Hepatocyte (in vitro differentiated cells): ENCODE measurements around the gene AREL1. TPM values are rescaled to one million over a fixed set of nuclear protein-coding genes. Genes with fewer than 3 reads are reported as not detected.

Source experiments
- DNase-seq: peaks from one replicate; pipeline ENCODE4 v3.0.0-alpha.2; 2016; ENCODE audit warnings: low spot score
- H2AFZ ChIP-seq: fragments of 200-600 bp; sonication (generic); 2 replicates; pipeline ENCODE4 v1.6.0; 2016; ENCODE audit warnings: antibody characterized with exemption, mild to moderate bottlenecking
- H3K27ac ChIP-seq: fragments of 200-600 bp; sonication (generic); 2 replicates; pipeline ENCODE4 v1.5.1; 2016; ENCODE audit warnings: mild to moderate bottlenecking
- H3K27me3 ChIP-seq: fragments of 200-600 bp; sonication (generic); 2 replicates; pipeline ENCODE4 v1.6.1; 2016
- H3K36me3 ChIP-seq: fragments of 200-600 bp; sonication (generic); replicated peaks from 2 replicates; pipeline ENCODE4 v1.5.1; 2016; ENCODE audit warnings: low read depth; ENCODE audit not compliant: insufficient read depth
- H3K4me1 ChIP-seq: fragments of 200-600 bp; sonication (generic); 2 replicates; pipeline ENCODE4 v1.5.1; 2016; ENCODE audit warnings: mild to moderate bottlenecking, moderate library complexity; ENCODE audit not compliant: insufficient read depth
- H3K4me2 ChIP-seq: fragments of 200-600 bp; sonication (generic); 2 replicates; pipeline ENCODE4 v1.6.0; 2016
- H3K4me3 ChIP-seq: fragments of 200-600 bp; sonication (generic); 2 replicates; pipeline ENCODE4 v1.5.1; 2016; ENCODE audit warnings: mild to moderate bottlenecking
- H3K79me2 ChIP-seq: fragments of 200-600 bp; sonication (generic); 2 replicates; pipeline ENCODE4 v1.6.0; 2017; ENCODE audit warnings: mild to moderate bottlenecking
- H3K9me2 ChIP-seq: fragments of 200-600 bp; sonication (generic); replicated peaks from 2 replicates; pipeline ENCODE4 v1.6.0; 2017; ENCODE audit warnings: mild to moderate bottlenecking; ENCODE audit not compliant: insufficient read depth
- H3K9me3 ChIP-seq: fragments of 200-600 bp; sonication (generic); 2 replicates; pipeline ENCODE4 v1.5.1; 2016; ENCODE audit warnings: low read depth, mild to moderate bottlenecking
- H4K20me1 ChIP-seq: fragments of 200-600 bp; sonication (generic); 2 replicates; pipeline ENCODE4 v1.6.0; 2016; ENCODE audit warnings: mild to moderate bottlenecking; ENCODE audit not compliant: insufficient read depth, poor library complexity, severe bottlenecking
- EZH2 ChIP-seq: fragments of 200-600 bp; sonication (generic); IDR thresholded peaks from 2 replicates; pipeline ENCODE4 v1.6.1; 2016; ENCODE audit warnings: antibody characterized with exemption, mild to moderate bottlenecking, borderline replicate concordance
- EZH2phosphoT487 ChIP-seq: fragments of 200-600 bp; sonication (generic); IDR thresholded peaks from one replicate; pipeline ENCODE4 v1.6.1; 2018; ENCODE audit warnings: antibody characterized with exemption, mild to moderate bottlenecking, low read depth, moderate library complexity; ENCODE audit not compliant: unreplicated experiment, severe bottlenecking
- WGBS: methylation state at CpG from one replicate; pipeline ENCODE4 v1.1.6; 2016; ENCODE audit warnings: low lambda C conversion rate; ENCODE audit errors: missing lambda C conversion rate; 5-methylcytosine and 5-hydroxymethylcytosine counted together
- polyA plus RNA-seq: library from polyadenylated mRNA; unstranded; fragments of >200 nt; fragmentation: Nextera tagmentation; extraction: Ambion mirVana; gene quantifications from 2 replicates; pipeline ENCODE4 v1.2.1, GENCODE V29; 2016
- total RNA-seq: library from RNA; depleted of rRNA; stranded (reverse); fragments of >200 nt; gene quantifications from 2 replicates; pipeline ENCODE4 v1.2.3, GENCODE V29; 2014
- TF ChIP-seq, protein P1 (sequence below): fragments of 200-600 bp; sonication (generic); IDR thresholded peaks from 2 replicates; pipeline ENCODE4 v1.5.1; 2016; ENCODE audit warnings: antibody characterized with exemption, mild to moderate bottlenecking; ENCODE audit not compliant: poor library complexity

AREL1 gene
- total and polyA plus RNA-seq, 2 experiments from 2014 or later = 11.4 to 31.7 TPM

GRCh38 chr14:74660167-74660566 is 52.7 kb downstream of the AREL1 start:
- Histone ChIP-seq H3K9me3 (no peaks in the 10 kb centered on the region), H3K27ac (no peak overlapping the region), H3K9me2 (no peaks in the 10 kb centered on the region), H3K4me1 (no peaks in the 10 kb centered on the region), H3K36me3 (no peaks in the 10 kb centered on the region), H2AFZ (no peak overlapping the region), H3K4me3 (no peak overlapping the region), H3K27me3 (no peaks in the 10 kb centered on the region), H3K79me2 (no peaks in the 10 kb centered on the region), H3K4me2 (no peak overlapping the region), H4K20me1 (no peaks in the 10 kb centered on the region)
- TF ChIP-seq EZH2phosphoT487 (no peak), EZH2 (no peak)
- TF ChIP-seq, protein P1, sequence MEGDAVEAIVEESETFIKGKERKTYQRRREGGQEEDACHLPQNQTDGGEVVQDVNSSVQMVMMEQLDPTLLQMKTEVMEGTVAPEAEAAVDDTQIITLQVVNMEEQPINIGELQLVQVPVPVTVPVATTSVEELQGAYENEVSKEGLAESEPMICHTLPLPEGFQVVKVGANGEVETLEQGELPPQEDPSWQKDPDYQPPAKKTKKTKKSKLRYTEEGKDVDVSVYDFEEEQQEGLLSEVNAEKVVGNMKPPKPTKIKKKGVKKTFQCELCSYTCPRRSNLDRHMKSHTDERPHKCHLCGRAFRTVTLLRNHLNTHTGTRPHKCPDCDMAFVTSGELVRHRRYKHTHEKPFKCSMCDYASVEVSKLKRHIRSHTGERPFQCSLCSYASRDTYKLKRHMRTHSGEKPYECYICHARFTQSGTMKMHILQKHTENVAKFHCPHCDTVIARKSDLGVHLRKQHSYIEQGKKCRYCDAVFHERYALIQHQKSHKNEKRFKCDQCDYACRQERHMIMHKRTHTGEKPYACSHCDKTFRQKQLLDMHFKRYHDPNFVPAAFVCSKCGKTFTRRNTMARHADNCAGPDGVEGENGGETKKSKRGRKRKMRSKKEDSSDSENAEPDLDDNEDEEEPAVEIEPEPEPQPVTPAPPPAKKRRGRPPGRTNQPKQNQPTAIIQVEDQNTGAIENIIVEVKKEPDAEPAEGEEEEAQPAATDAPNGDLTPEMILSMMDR = no peak
- whole genome bisulfite sequencing = 87% methylated on average over 3 of the region's 3 CpGs
- DNase-seq = no peak

GRCh38 chr14:74658535-74659131 is 54.2 kb downstream of the AREL1 start:
- Histone ChIP-seq H3K4me1 (no peaks in the 10 kb centered on the region), H3K4me2 (no peak overlapping the region), H3K9me2 (no peaks in the 10 kb centered on the region), H3K9me3 (no peaks in the 10 kb centered on the region), H3K4me3 (no peak overlapping the region), H4K20me1 (no peaks in the 10 kb centered on the region), H3K36me3 (no peaks in the 10 kb centered on the region), H2AFZ (no peak overlapping the region), H3K27ac (no peak overlapping the region), H3K79me2 (no peaks in the 10 kb centered on the region), H3K27me3 (no peaks in the 10 kb centered on the region)
- WGBS = 100% methylated on average over 1 of the region's 1 CpG
- no peak for DNase-seq
- TF ChIP-seq, protein P1 = no peak
- TF ChIP-seq EZH2 = no peak
- no peak for TF ChIP-seq EZH2phosphoT487

DNA sequence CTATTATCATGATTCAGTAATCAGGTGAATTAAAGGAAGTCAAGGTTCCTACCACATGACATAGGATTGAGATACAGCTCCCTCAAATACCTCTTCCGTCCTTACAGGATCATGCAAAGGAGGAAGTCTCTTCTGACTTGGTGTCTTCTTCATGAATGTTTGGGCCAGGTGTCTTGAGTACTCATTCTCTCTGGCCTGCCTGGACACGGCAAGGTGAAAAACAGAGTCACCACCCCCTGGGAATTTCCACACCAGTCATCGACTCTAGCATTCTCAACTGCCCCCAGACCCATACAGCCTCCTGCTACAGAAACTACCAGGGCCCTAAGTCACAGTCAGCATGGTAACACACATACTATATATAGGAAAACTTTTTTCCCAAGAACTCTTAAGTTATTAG is 55.9 kb downstream of the AREL1 start:
- H3K36me3 ChIP-seq = no peaks in the 10 kb centered on the region
- no peak for TF ChIP-seq EZH2
- TF ChIP-seq, protein P1 = no peak
- no peak for DNase-seq
- H2AFZ ChIP-seq = no peak overlapping the region
- no peaks in the 10 kb centered on the region for H4K20me1 ChIP-seq
- H3K9me2 ChIP-seq = no peaks in the 10 kb centered on the region
- no peaks in the 10 kb centered on the region for H3K27me3 ChIP-seq
- no peak overlapping the region for H3K27ac ChIP-seq
- H3K9me3 ChIP-seq = no peaks in the 10 kb centered on the region
- 92% methylated on average over 3 of the region's 3 CpGs for WGBS
- H3K4me1 ChIP-seq = no peaks in the 10 kb centered on the region
- no peak overlapping the region for H3K4me3 ChIP-seq
- no peaks in the 10 kb centered on the region for H3K79me2 ChIP-seq
- no peak overlapping the region for H3K4me2 ChIP-seq
